NCI-H82 (cell line): ENCODE data around the gene C1orf87.

Source experiments
- DNase-seq: peaks from one replicate; lab custom pipeline; 2025; lab: John Stamatoyannopoulos, UW

Gene C1orf87

DNA sequence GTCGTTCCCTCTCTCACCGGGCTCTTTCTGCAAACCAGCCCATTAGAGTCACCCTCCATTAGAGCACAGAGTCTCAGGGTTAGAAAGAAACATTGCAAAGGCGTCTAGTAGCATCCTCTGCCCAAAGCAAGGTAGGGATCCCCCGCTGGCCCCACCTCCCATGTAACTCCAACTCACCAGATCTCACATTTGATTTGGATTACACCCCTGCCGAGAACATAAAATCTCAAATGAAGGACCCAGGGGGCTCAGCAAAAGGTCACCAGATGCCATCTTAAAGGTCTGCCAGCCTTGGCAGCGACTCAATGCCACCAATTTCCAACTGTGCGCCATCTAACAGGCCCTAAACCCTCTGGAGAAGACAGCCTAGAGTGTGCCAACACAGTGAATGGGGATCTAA, 14.1 kb downstream of the C1orf87 start:
- no peak for DNase-seq

- DNase-seq, result no peak
Observed at GRCh38 chr1:60055336-60055735, 18.2 kb downstream of the C1orf87 start.

DNA sequence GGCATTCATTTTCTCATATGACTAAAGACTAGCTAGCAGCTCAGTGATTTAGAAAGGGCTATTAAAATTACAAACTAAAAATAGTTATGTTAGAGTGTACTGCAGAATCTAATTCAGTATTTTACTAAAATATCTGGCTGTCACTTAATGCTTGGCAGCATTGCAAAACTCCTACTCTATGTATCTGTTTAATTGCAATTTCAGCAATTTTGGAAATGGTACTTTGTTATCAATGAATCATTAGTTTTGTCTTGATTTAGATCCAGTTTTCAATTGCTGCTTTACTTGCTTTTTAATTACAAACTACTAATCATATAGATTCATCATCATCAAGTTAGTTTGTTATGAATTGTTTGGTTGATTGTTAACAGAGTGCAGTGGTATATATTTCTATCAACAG, 19.2 kb downstream of the C1orf87 start:
- DNase-seq, result no peak

DNA sequence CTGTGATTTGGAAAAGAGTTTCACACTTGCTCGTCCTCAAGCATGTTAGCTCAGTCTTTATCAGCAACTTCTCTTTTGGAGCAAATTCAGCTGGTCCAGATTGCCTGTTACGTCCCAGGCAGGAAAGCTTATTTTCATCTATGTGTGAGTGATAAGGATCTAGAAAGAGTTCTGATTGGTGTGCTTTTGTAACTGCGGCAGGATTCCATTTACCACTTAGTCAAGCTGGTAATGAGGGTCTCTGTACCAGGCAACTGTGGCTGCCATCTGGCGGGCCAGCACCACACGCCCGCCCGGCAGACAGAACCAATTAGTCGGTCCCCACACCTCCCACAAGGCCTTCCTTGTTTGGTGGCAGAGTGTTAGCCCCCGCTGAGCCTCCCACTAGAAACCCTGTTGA, 21.0 kb downstream of the C1orf87 start:
- DNase-seq, result peak; percentile 82

- DNase-seq, result no peak
Observed at GRCh38 chr1:60051191-60051590, 22.4 kb downstream of the C1orf87 start.

DNA sequence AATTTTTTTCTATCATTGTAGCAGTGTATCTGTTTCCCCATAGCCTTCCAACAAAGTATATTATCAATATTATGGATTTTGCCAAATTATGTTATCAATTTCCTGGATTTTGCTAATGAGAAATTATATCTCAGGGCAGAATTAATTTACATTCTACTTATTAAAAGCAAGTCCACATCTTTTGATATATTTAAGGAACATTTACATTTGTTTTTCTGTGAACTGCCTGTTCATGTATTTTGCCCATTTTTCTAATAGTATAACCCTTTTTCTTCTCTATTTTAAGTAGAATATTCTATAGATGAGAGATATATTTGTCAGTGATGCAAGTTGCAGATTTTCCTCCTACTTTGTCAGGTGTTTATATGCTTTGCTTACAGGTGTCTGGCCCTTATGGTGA, 24.4 kb downstream of the C1orf87 start:
- DNase-seq, result no peak

- no peak for DNase-seq
Observed at GRCh38 chr1:60044881-60045280, 28.7 kb downstream of the C1orf87 start.

DNA sequence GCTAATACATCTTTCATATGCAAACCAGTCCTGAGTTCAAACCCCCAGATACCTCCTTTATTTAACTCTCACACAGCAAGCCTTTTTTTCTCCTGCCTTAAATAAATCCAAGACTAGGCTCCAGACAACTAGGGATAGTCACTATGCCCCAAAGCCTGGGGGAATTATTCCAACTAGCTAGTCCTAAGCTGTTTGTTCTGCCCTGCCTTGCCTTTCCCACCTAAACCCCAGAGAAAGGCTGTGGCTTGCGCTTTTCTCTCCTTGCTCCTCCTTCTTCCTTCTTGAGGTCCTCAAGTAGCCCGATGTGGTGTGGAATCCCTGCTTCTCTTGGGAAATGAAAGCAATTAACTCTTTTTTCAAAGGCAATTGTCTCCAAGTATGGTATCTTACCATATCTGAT, 31.8 kb downstream of the C1orf87 start:
- no peak for DNase-seq

- no peak for DNase-seq
Observed at GRCh38 chr1:60037669-60038068, 35.9 kb downstream of the C1orf87 start.

DNA sequence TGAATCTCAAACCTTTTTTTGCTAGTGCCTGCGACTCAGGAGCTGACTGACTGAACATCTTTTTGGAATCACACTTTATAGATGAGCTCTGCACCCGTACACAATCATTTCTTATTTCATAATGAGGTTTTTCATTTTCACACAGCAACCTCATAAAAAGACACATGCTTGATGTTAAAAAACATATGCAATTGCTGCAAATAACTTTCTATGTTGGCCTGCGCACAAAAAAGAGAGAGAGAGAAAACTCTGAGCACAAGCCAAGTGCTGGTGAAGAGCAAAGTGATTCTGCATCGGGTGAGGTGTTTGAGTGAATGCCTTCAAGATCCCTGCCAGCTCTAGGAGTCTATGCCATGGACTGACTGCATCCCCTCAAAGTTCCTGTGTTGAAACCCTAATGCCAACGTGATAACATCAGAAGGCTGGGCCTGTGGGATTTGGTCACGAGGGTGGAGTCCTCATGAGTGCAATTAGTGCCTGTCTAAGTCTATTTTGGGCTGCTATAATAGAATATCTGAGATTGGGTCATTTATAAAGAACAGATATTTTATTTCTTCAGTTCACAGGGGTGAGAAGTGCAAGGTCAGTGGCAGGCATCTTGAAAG, 36.6 kb downstream of the C1orf87 start:
- no peak for DNase-seq

GRCh38 chr1:60035921-60036320, 37.6 kb downstream of the C1orf87 start:
- no peak for DNase-seq

DNA sequence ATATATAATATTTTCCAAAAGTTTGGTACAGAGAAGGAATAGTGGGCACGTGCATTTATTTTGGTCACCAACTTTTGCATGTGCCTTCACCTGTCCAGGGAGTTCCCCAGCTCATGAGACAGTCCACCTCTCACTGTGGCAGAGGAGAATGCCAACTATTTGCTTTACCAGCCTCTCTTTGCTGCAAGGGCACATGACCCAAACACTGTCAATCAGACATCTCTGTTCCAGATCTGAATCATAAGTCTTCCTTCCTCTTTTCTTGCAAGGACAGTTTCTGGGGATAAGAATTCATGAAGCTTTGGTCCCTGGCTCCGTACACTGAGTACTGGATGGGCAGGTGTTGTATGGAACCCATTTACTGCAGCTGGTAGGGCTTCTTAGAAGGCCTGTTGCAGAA, 38.6 kb downstream of the C1orf87 start:
- DNase-seq, result no peak

- no peak for DNase-seq
Observed at GRCh38 chr1:60033066-60033465, 40.5 kb downstream of the C1orf87 start.

- no peak for DNase-seq
Observed at GRCh38 chr1:60031146-60031545, 42.4 kb downstream of the C1orf87 start.

- no peak for DNase-seq
Observed at GRCh38 chr1:60025552-60025951, 48.0 kb downstream of the C1orf87 start.

DNA sequence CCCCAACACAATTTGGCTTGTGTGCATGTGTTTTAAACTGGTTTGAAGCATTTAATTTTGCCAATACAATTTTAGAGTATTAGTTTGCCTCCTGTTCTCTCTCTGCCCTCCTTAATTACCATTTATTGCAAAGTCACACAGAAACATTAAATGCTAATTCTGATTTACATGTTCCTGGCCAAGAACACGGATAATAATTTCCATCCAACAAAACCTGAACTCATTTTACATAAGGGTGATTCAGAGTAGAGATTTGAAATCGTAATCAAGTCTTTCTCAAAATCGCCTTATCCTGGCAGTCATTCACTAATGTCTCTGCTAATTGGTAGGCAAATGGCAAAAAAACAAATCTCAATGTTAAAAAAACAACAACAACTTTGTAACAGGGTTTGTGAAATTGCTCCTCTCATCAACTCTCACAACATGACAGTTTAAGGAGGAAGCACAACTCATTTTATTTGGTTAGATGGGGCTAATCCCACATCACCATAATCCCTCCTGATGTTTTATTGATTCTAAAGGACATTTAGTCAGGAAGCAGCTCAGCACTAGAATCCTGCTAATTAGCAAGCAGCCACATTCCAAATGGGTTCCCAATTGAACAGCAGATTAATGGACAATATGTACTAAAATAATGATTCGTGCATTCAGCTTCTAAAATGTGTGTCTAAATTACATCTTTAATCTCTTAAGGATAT, 55.9 kb downstream of the C1orf87 start:
- peak; percentile 82 for DNase-seq

DNA sequence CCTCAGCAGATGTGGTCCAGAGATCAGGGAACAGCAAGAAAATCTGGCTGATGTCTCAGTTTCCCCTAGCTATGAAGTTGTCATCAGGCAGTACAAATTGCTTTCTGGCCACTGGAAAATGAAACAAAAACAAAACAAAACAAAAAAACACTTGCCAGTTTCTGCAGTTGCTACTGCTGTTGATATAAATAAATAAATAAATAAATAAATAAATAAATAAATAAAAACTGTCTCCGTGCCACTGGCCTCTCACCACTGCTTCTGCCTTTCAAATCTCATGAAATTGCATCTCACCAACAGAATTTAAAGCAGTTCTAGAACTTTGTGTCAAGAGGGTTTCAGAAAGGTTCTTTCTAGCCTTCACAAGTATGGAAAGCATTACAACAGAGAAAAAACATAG, 62.9 kb downstream of the C1orf87 start:
- DNase-seq, result no peak

- DNase-seq, result no peak
Observed at GRCh38 chr1:60008500-60008899, 65.1 kb downstream of the C1orf87 start.

DNA sequence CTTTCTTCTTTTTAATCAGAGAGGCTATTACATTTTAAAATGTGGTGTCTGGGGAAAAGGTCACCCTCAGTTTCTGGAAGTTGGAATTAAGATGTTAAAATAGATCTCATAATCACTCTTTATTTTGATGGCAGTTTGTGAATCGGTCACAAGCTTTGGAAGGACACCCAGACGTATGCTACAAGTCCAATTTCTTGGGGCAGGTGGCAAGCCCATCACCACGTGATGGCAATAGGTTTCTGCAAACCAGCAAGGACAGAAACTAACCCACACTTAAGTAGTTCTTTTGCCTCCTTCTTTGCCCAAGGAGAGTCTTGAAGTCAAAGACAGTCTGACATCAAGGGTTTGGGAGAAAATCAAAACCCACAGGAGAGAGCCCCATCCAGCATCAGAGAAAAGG, 72.9 kb downstream of the C1orf87 start:
- no peak for DNase-seq

GRCh38 chr1:59999746-60000145, 73.8 kb downstream of the C1orf87 start:
- no peak for DNase-seq

DNA sequence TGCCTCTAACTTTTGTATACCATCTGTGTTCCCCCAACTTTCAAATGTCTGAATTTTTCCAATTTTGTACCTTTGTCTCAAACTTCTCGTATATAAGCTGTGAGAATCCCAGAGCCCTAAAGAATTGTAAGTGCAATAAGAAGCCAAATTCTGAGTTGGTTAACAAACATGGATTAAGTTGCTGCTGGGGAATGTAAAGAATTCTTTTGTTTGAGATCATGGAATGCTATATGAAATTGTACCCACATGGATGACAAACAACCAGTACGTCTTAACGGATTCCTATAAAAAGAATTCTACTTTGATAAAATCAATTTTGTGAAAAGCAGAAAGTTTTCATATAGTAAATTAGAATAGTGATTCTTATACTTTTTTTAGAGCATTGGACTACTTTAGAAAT, 74.6 kb downstream of the C1orf87 start:
- no peak for DNase-seq

- no peak for DNase-seq
Observed at GRCh38 chr1:59997479-59998115, 76.0 kb downstream of the C1orf87 start.
